GM18909 (cell line): ENCODE measurements around the gene FBXO28.

Experiments used
- ATAC-seq: cut with Tn5 transposase; IDR thresholded peaks from one replicate; pipeline ENCODE4 v1.9.1; 2021; ENCODE audit warnings: mild to moderate bottlenecking; ENCODE audit not compliant: unreplicated experiment, poor library complexity

FBXO28 gene

GRCh38 chr1:224092601-224093000 is 21.3 kb upstream of the FBXO28 start:
- ATAC-seq = no peak

GRCh38 chr1:224095339-224095738 is 18.6 kb upstream of the FBXO28 start:
- no peak for ATAC-seq

GRCh38 chr1:224095867-224096266 is 18.0 kb upstream of the FBXO28 start:
- no peak for ATAC-seq

- ATAC-seq = no peak
Measured at GRCh38 chr1:224096773-224097172, 17.1 kb upstream of the FBXO28 start.

GRCh38 chr1:224098007-224098406 is 15.9 kb upstream of the FBXO28 start:
- no peak for ATAC-seq

GRCh38 chr1:224106568-224107281 is 7.2 kb upstream of the FBXO28 start:
- ATAC-seq = peak; percentile 83

GRCh38 chr1:224107282-224107625 is 6.7 kb upstream of the FBXO28 start:
- no peak for ATAC-seq

- no peak for ATAC-seq
Measured at GRCh38 chr1:224108991-224109390, 4.9 kb upstream of the FBXO28 start.

GRCh38 chr1:224109981-224110380 is 3.9 kb upstream of the FBXO28 start:
- no peak for ATAC-seq

GRCh38 chr1:224113005-224113404 is 906 bp upstream of the FBXO28 start:
- no peak for ATAC-seq

GRCh38 chr1:224113545-224113917 is 380 bp upstream of the FBXO28 start:
- no peak for ATAC-seq

- peak; percentile 1 for ATAC-seq
Measured at GRCh38 chr1:224114787-224115175, 870 bp downstream of the FBXO28 start.

- peak; percentile 45 for ATAC-seq
Measured at GRCh38 chr1:224116131-224116530, 2.2 kb downstream of the FBXO28 start.

- ATAC-seq = no peak
Measured at GRCh38 chr1:224118688-224119087, 4.8 kb downstream of the FBXO28 start.

GRCh38 chr1:224123136-224123535 is 9.2 kb downstream of the FBXO28 start:
- no peak for ATAC-seq

- ATAC-seq = no peak
Measured at GRCh38 chr1:224124220-224124619, 10.3 kb downstream of the FBXO28 start.

GRCh38 chr1:224127925-224128819 is 14.3 kb downstream of the FBXO28 start:
- ATAC-seq = no peak

- no peak for ATAC-seq
Measured at GRCh38 chr1:224131253-224131652, 17.3 kb downstream of the FBXO28 start.

- ATAC-seq = no peak
Measured at GRCh38 chr1:224132901-224133300, 19.0 kb downstream of the FBXO28 start.

- no peak for ATAC-seq
Measured at GRCh38 chr1:224133741-224134299, 19.9 kb downstream of the FBXO28 start.

GRCh38 chr1:224137518-224137917 is 23.6 kb downstream of the FBXO28 start:
- no peak for ATAC-seq
